ENCODE measurements around the gene ATXN2. TPM values are rescaled to one million over a fixed set of nuclear protein-coding genes. Genes with fewer than 3 reads are reported as not detected.
"Not testable (repeated sequence)": the region's sequence is repeated elsewhere in the genome, so short reads cannot be mapped to it uniquely, and the experiment has no call there.

Gene ATXN2
- total and polyA plus RNA-seq, 3 experiments from 2014 or later = 27.7 to 44.9 (median 39.9) TPM

DNA sequence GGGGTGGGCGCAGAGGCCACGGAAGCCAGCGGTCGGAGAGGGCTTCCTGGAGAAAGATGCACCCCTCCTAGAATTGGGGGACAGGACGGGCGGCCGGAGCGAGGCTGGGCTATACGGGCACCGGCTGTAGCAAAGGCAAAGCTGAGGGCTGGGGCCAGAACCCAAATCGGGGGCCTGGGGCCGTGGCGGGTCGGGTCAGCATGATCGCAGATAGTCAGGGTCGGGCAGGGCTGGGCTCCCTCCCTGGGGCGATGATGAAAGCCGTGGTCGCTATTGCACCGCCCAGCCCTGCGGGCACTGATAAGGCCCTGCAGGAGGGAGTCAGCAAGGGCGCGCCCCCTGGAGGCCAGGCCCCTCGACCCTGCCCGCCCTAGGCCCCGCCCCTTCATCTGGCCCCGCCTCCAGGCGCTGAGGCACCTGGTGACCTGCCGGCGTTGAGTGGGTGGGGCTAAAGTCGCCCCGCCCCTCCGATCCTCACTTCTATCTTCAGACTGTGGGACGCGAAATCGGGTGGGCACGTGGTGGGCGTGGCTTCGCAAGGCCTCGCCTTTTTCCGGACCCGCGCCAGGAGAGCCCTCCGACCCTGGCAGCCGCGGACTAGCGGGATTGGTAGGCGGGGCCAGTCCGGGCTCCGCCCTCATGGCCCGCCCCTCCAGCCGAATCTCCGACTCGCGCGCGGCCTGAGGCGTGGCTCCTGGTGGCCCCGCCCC lies 193.8 kb downstream of the ATXN2 start:
- peaks cover 0 to 5% (median 0%) of the 10 kb centered on the region in 3 donors for H3K36me3 Mint-ChIP-seq
- peak overlapping the region; percentile 56 for H3K4me3 ChIP-seq (ENCODE audit: low read length)
- peak overlapping the region; percentile 78 to 96 (median 87) for H3K4me3 Mint-ChIP-seq

DNA sequence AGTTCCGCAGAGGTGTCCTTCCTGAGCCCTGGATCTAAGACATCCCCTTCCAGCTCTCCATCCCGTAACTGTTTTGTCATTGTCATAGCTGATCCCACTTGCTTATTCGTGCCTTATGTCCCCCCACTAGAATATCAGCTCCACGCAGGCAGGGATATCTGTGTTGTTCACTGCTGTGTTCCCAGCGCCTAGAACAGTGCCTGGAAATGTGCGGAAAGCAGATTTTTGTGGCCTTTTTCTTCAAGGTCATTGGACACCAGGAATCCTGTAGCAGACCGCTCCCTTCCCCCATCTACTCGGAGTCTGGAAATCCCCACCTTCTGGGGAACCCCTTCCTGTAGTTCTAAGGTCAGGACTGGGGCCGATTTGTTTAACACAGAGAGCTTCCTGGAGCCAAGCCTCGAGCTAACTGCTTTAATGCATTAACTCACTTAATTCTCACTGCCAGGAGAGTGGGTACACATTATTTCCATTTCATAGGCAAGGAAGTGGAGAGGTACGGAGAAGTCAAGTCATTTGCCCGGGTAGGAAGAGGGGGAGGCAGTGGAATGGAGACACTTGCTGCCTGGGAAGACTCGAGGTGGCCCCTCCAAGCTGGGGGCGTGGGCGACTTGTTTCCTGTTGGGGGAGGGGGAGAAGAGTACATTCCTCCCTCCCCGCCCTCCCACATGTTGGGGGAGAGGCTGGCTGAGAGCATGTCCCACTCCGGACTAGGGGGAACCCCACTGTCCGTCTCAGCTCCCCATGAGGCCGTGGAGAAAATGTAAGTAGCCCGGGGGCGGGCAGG lies 194.6 kb downstream of the ATXN2 start:
- no peaks in the 10 kb centered on the region for H3K36me3 ChIP-seq (ENCODE audit: insufficient read depth, low read length)
- no peaks in the 10 kb centered on the region for H3K27me3 ChIP-seq (ENCODE audit: insufficient read depth, low read length, poor library complexity, severe bottlenecking)
- no peaks in the 10 kb centered on the region for H3K9me3 ChIP-seq (ENCODE audit: low read length)
- ChIA-PET CTCF (interaction anchor here (1.0 to 27.8 kb wide), 9 partner anchors 8 to 124 kb away, joined by 3 to 1032 read pairs (median 8); no protein-coding TSS in a partner anchor), POLR2A (interaction anchor here (0.9 to 2.7 kb wide), 5 partner anchors 26 to 46 kb away, joined by 4 to 18 read pairs (median 12); no protein-coding TSS in a partner anchor)
- H3K9me3 Mint-ChIP-seq = no peaks in the 10 kb centered on the region
- peaks cover 54% of the 10 kb centered on the region for H3K4me1 ChIP-seq (ENCODE audit: insufficient read depth, low read length)
- H3K36me3 Mint-ChIP-seq = peaks cover 0 to 5% (median 0%) of the 10 kb centered on the region in 3 donors
- peak overlapping the region; percentile 92 for H3K27ac ChIP-seq (ENCODE audit: low read depth, low read length)
- H3K27ac Mint-ChIP-seq = peak overlapping the region; percentile 70 to 97 (median 92)
- no peaks in the 10 kb centered on the region for H3K27me3 Mint-ChIP-seq
- H3K4me3 Mint-ChIP-seq = peak overlapping the region; percentile 78 to 96 (median 87)
- DNase-seq = peak; percentile 18 to 66 (median 35)
- H3K4me3 ChIP-seq (ENCODE audit: low read length) = peak overlapping the region; percentile 56
- H3K4me1 Mint-ChIP-seq = peaks cover 42 to 61% (median 49%) of the 10 kb centered on the region in 3 donors

More for the DNA sequence above, 193.8 kb downstream of the ATXN2 start:
- Histone ChIP-seq H3K36me3 (ENCODE audit: insufficient read depth, low read length) (no peaks in the 10 kb centered on the region), H3K4me1 (ENCODE audit: insufficient read depth, low read length) (peaks cover 61% of the 10 kb centered on the region), H3K27ac (ENCODE audit: low read depth, low read length) (peak overlapping the region; percentile 92), H3K9me3 (ENCODE audit: low read length) (no peaks in the 10 kb centered on the region), H3K27me3 (ENCODE audit: insufficient read depth, low read length, poor library complexity, severe bottlenecking) (no peaks in the 10 kb centered on the region)
- Mint-ChIP-seq H3K27me3 (no peaks in the 10 kb centered on the region), H3K9me3 (no peaks in the 10 kb centered on the region), H3K4me1 (peaks cover 45 to 67% (median 52%) of the 10 kb centered on the region in 3 donors), H3K27ac (peak overlapping the region; percentile 85 to 97 (median 92))
- peak; percentile 98 to 99 (median 99) for DNase-seq
- CTCF ChIA-PET = interaction anchor here (1.0 to 27.8 kb wide), 8 partner anchors 8 to 123 kb away, joined by 3 to 1032 read pairs (median 8); no protein-coding TSS in a partner anchor
- POLR2A ChIA-PET = interaction anchor here (1.0 to 2.7 kb wide), 5 partner anchors 25 to 46 kb away, joined by 3 to 18 read pairs (median 12); no protein-coding TSS in a partner anchor

DNA sequence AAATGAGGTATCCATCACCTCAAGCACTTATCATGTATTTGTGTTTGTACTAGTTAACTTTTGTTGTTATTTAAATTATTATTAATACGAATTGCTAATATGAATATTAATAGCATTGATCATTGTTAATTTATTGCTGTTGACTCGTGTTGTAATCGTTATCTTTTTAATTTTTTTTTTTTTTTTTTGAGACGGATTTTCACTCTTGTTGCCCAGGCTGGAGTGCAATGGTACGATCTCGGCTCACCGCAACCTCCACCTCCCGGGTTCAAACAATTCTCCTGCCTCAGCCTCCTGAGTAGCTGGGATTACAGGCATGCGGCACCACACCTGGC lies 196.7 kb downstream of the ATXN2 start:
- H3K27ac Mint-ChIP-seq = peak overlapping the region in 3 of 8 donors; percentile 91 to 97 (median 93)
- peaks cover 33% of the 10 kb centered on the region for H3K4me1 ChIP-seq (ENCODE audit: insufficient read depth, low read length)
- CTCF ChIA-PET = interaction anchor here (0.7 to 27.8 kb wide), 6 partner anchors 10 to 1707 kb away, joined by 3 to 1032 read pairs (median 8); no protein-coding TSS in a partner anchor
- H3K9me3 Mint-ChIP-seq; H3K9me3 ChIP-seq (ENCODE audit: low read length); H3K4me3 Mint-ChIP-seq; H3K27ac ChIP-seq (ENCODE audit: low read depth, low read length); H3K27me3 ChIP-seq (ENCODE audit: insufficient read depth, low read length, poor library complexity, severe bottlenecking); H3K36me3 Mint-ChIP-seq; H3K4me3 ChIP-seq (ENCODE audit: low read length); H3K36me3 ChIP-seq (ENCODE audit: insufficient read depth, low read length); DNase-seq; H3K27me3 Mint-ChIP-seq: not testable (repeated sequence)
- POLR2A ChIA-PET = interaction anchor here (1.3 to 2.7 kb wide), 2 partner anchors 33 to 48 kb away, joined by 4 to 18 read pairs; no protein-coding TSS in a partner anchor
- peaks cover 24 to 49% (median 30%) of the 10 kb centered on the region in 3 donors for H3K4me1 Mint-ChIP-seq

Other genes with a start within 250 kb of the ATXN2 start
- 1 to 10 TPM; 3.8 to 3.9 TPM for gene PHETA1, start 230.2 kb downstream of the ATXN2 start, total RNA-seq
- 1.8 TPM for gene PHETA1, start 230.2 kb downstream of the ATXN2 start, polyA plus RNA-seq
- gene SH2B3, start 193.4 kb downstream of the ATXN2 start, total RNA-seq = 10 to 100 TPM; 46.8 to 48.9 TPM
- gene SH2B3, start 193.4 kb downstream of the ATXN2 start, polyA plus RNA-seq = 11.1 TPM
- 10 to 100 TPM; 23.2 to 25.9 TPM for gene BRAP, start 86.6 kb upstream of the ATXN2 start, total RNA-seq
- gene BRAP, start 86.6 kb upstream of the ATXN2 start, polyA plus RNA-seq = 27.5 TPM
- 10 to 100 TPM; 20.7 to 21.6 TPM for gene ACAD10, start 86.7 kb upstream of the ATXN2 start, total RNA-seq
- gene ACAD10, start 86.7 kb upstream of the ATXN2 start, polyA plus RNA-seq = 13.0 TPM
- gene ALDH2, start 167.6 kb upstream of the ATXN2 start, total RNA-seq = 1 to 10 TPM; 1.2 to 1.4 TPM
- 0.45 TPM for gene ALDH2, start 167.6 kb upstream of the ATXN2 start, polyA plus RNA-seq
- gene MAPKAPK5, start 242.9 kb upstream of the ATXN2 start, total RNA-seq = 10 to 100 TPM; 69.8 to 72.1 TPM
- 47.6 TPM for gene MAPKAPK5, start 242.9 kb upstream of the ATXN2 start, polyA plus RNA-seq

All from CD8-positive, alpha-beta memory T cell (primary cell).